Ramos (cell line): ENCODE results near the gene BMP10.

ENCODE experiments used
- in situ Hi-C: fragments of 300-500 bp; cut with MboI; formaldehyde crosslinking; loops from one replicate; pipeline ENCODE4 v1.14.3; 2022; ENCODE audit warnings: low sequenced_read_pairs; ENCODE audit not compliant: unreplicated experiment

BMP10 gene

GRCh38 chr2:68857855-68858456 lies 13.2 kb downstream of the BMP10 start:
- in situ Hi-C loops, result no loop called here

GRCh38 chr2:68857202-68857845 lies 13.9 kb downstream of the BMP10 start:
- in situ Hi-C loops, result no loop called here

GRCh38 chr2:68855550-68855949 lies 15.6 kb downstream of the BMP10 start:
- in situ Hi-C loops, result no loop called here

- in situ Hi-C loops, result no loop called here
These were observed 16.7 kb downstream of the BMP10 start for GRCh38 chr2:68854476-68854875.

GRCh38 chr2:68853915-68854314 lies 17.3 kb downstream of the BMP10 start:
- in situ Hi-C loops, result no loop called here

GRCh38 chr2:68853035-68853434 lies 18.2 kb downstream of the BMP10 start:
- in situ Hi-C loops, result no loop called here

GRCh38 chr2:68850524-68850923 lies 20.7 kb downstream of the BMP10 start:
- in situ Hi-C loops, result no loop called here

GRCh38 chr2:68849579-68850030 lies 21.6 kb downstream of the BMP10 start:
- in situ Hi-C loops, result loop anchor here (5.0 kb wide), 1 partner anchor 43 kb away; no protein-coding TSS in a partner anchor

GRCh38 chr2:68847751-68848150 lies 23.4 kb downstream of the BMP10 start:
- in situ Hi-C loops, result loop anchor here (5.0 kb wide), 1 partner anchor 45 kb away; no protein-coding TSS in a partner anchor

GRCh38 chr2:68846091-68846490 lies 25.1 kb downstream of the BMP10 start:
- in situ Hi-C loops, result loop anchor here (5.0 kb wide), 1 partner anchor 46 kb away; no protein-coding TSS in a partner anchor

- in situ Hi-C loops, result loop anchor here (5.0 kb wide), 1 partner anchor 47 kb away; no protein-coding TSS in a partner anchor
These were observed 26.2 kb downstream of the BMP10 start for GRCh38 chr2:68845043-68845442.

- in situ Hi-C loops, result loop anchor here (10.0 kb wide), 1 partner anchor 95 kb away; no protein-coding TSS in a partner anchor
These were observed 31.9 kb downstream of the BMP10 start for GRCh38 chr2:68839260-68839833.

GRCh38 chr2:68838641-68839040 lies 32.6 kb downstream of the BMP10 start:
- in situ Hi-C loops, result loop anchor here (10.0 kb wide), 1 partner anchor 94 kb away; no protein-coding TSS in a partner anchor

GRCh38 chr2:68837861-68838341 lies 33.3 kb downstream of the BMP10 start:
- in situ Hi-C loops, result loop anchor here (10.0 kb wide), 1 partner anchor 93 kb away; no protein-coding TSS in a partner anchor

- in situ Hi-C loops, result loop anchor here (10.0 kb wide), 1 partner anchor 93 kb away; no protein-coding TSS in a partner anchor
These were observed 33.9 kb downstream of the BMP10 start for GRCh38 chr2:68837164-68837860.

GRCh38 chr2:68835621-68836020 lies 35.6 kb downstream of the BMP10 start:
- in situ Hi-C loops, result loop anchor here (10.0 kb wide), 1 partner anchor 91 kb away; no protein-coding TSS in a partner anchor

- in situ Hi-C loops, result loop anchor here (10.0 kb wide), 1 partner anchor 90 kb away; no protein-coding TSS in a partner anchor
These were observed 36.3 kb downstream of the BMP10 start for GRCh38 chr2:68834737-68835376.

- in situ Hi-C loops, result loop anchor here (10.0 kb wide), 1 partner anchor 88 kb away; no protein-coding TSS in a partner anchor
These were observed 38.0 kb downstream of the BMP10 start for GRCh38 chr2:68833162-68833561.

GRCh38 chr2:68832233-68832869 lies 38.8 kb downstream of the BMP10 start:
- in situ Hi-C loops, result loop anchor here (10.0 kb wide), 1 partner anchor 88 kb away; no protein-coding TSS in a partner anchor
